IPS-20b (cell line): ENCODE results near the gene SH3D19.
"Not testable (repeated sequence)": the region's sequence is repeated elsewhere in the genome, so short reads cannot be mapped to it uniquely, and the experiment has no call there.

Experiments
- H3K27ac ChIP-seq: one replicate; pipeline ENCODE4 v1.5.1; 2013; ENCODE audit warnings: low read length
- H3K27me3 ChIP-seq: 2 replicates; pipeline ENCODE4 v1.6.1; 2013; ENCODE audit warnings: mild to moderate bottlenecking, low read length, inconsistent platforms; ENCODE audit not compliant: insufficient read depth
- H3K36me3 ChIP-seq: 2 replicates; pipeline ENCODE4 v1.6.1; 2013; ENCODE audit warnings: low read depth, mild to moderate bottlenecking, inconsistent platforms, low read length, moderate library complexity; ENCODE audit not compliant: insufficient read depth
- H3K4me1 ChIP-seq: 2 replicates; pipeline ENCODE4 v1.6.1; 2013; ENCODE audit warnings: mild to moderate bottlenecking, control low read depth, inconsistent platforms, low read length, moderate library complexity; ENCODE audit not compliant: insufficient read depth
- H3K4me3 ChIP-seq: 2 replicates; pipeline ENCODE4 v1.5.1; 2013; ENCODE audit warnings: mild to moderate bottlenecking, low read length, inconsistent platforms
- H3K9ac ChIP-seq: 2 replicates; pipeline ENCODE4 v1.6.1; 2013; ENCODE audit warnings: low read depth, mild to moderate bottlenecking, inconsistent platforms, low read length, moderate library complexity
- H3K9me3 ChIP-seq: 2 replicates; pipeline ENCODE4 v1.6.1; 2013; ENCODE audit warnings: mild to moderate bottlenecking, low read depth, low read length, inconsistent platforms; ENCODE audit not compliant: insufficient read depth

Gene SH3D19

DNA sequence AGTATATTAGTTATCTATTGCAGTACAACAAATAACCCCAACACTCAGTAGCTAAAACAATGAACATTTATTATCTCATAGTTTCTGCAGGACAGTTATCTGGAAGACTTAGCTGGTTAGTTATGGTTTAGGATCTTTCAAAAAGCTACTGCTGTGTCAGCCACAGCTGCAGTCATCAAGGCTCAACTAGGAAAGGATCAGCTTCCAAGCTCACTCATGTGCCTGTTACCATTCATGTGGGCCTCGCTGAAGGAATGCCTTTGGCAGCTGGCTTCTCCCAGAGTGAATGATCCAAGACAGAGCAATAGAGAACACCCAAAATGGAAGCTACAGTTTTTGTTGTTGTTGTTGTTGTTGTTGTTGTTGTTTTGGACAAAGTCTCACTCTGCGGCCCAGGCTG, 62.0 kb downstream of the SH3D19 start:
- H3K4me3 ChIP-seq, result no peak overlapping the region
- H3K27me3 ChIP-seq, result no peaks in the 10 kb centered on the region
- H3K36me3 ChIP-seq, result no peaks in the 10 kb centered on the region
- no peak overlapping the region for H3K27ac ChIP-seq
- H3K9me3 ChIP-seq, result no peaks in the 10 kb centered on the region
- no peaks in the 10 kb centered on the region for H3K4me1 ChIP-seq
- no peak overlapping the region for H3K9ac ChIP-seq

DNA sequence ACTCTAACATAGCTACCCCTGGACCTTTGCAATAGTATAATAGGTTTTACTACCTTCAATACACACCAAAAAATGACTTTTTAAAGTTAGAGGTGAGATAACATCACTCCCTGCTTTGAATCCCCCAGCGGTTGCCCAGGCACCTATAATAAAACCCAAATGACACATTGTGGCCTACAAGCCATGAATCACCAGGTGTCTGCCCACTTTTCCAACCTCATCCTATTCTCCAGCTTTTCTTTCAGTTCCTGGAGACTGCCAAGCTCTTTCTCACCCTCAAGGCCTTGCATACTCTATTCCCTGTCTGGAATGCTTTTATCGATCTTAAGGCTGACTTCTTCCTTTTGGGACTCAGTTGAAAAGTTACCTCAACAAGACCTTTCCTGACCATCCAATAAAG, 64.9 kb downstream of the SH3D19 start:
- H3K9me3 ChIP-seq, result peaks cover 5% of the 10 kb centered on the region; the same call in 1 of the 2 replicates
- no peak overlapping the region for H3K9ac ChIP-seq
- H3K4me3 ChIP-seq, result no peak overlapping the region
- no peaks in the 10 kb centered on the region for H3K27me3 ChIP-seq
- no peaks in the 10 kb centered on the region for H3K36me3 ChIP-seq
- no peak overlapping the region for H3K27ac ChIP-seq
- H3K4me1 ChIP-seq, result no peaks in the 10 kb centered on the region

DNA sequence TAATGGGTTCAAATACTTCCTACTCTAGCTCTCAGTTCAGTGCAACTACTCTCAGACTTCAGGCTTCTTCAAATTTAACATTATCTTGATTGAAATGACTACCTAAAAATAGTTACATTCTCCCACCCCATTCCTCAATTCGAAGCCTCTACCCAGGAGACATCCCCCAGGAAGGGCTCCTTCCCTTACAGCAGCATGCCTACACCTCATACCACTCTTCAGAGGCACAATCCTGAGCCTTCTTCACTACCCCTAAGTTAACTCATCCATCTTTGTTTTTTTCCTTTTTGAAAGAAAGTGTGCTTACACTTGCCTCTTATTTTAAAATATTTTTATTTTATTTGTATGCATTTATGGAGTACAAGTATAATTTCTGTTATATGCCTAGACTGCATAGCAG, 65.7 kb downstream of the SH3D19 start:
- Histone ChIP-seq H3K27ac (no peak overlapping the region), H3K4me1 (no peaks in the 10 kb centered on the region), H3K36me3 (no peaks in the 10 kb centered on the region), H3K9ac (no peak overlapping the region), H3K4me3 (no peak overlapping the region), H3K9me3 (peaks cover 5% of the 10 kb centered on the region; the same call in 1 of the 2 replicates), H3K27me3 (no peaks in the 10 kb centered on the region)

DNA sequence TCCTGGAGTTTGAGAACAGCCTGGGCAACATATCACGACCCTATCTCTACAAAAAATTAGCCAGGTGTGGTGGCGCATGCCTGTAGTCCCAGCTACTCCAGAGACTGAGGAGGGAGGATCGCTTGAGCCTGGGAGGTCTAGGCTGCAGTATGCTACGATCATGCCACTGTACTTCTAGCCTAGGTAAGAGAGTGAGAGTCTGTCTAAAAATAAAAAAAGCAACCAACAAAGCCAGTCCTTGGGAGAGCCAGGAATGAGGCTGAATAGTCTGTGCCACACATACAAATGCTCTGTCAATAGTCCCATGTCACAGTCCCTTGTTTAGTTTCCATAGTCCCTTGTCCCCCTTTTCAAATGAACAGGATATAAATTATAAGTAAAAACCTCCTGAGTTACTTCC, 67.7 kb downstream of the SH3D19 start:
- Histone ChIP-seq H3K36me3 (no peaks in the 10 kb centered on the region), H3K4me3 (no peak overlapping the region), H3K4me1 (peaks cover under 1% of the 10 kb centered on the region; the same call in 1 of the 2 replicates), H3K9me3 (peaks cover 5% of the 10 kb centered on the region; the same call in 1 of the 2 replicates), H3K27me3 (no peaks in the 10 kb centered on the region), H3K27ac (no peak overlapping the region), H3K9ac (no peak overlapping the region)

DNA sequence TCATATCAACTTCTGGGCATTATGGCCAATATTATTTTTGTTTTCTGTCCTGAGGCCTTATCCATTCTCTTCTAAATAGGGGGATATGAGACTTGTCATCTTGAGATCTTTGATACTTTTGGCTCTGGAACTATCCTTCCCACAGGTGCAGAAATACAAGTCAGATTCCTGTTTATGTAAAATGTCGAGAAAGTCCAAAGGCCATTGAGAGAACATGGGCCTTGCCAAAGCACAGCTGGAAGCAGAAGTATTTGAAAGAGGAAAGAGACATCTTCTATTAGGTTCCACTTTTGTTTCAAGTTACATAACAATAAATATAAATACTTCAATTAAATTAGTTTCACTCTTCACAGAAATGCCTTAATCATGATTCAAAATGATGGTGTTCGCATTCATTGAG, 69.3 kb downstream of the SH3D19 start:
- H3K4me3 ChIP-seq, result no peak overlapping the region
- no peak overlapping the region for H3K9ac ChIP-seq
- H3K27ac ChIP-seq, result no peak overlapping the region
- H3K27me3 ChIP-seq, result no peaks in the 10 kb centered on the region
- H3K4me1 ChIP-seq, result peaks cover 13% of the 10 kb centered on the region; the same call in 1 of the 2 replicates
- H3K36me3 ChIP-seq, result no peaks in the 10 kb centered on the region
- H3K9me3 ChIP-seq, result peaks cover 5% of the 10 kb centered on the region; the same call in 1 of the 2 replicates

DNA sequence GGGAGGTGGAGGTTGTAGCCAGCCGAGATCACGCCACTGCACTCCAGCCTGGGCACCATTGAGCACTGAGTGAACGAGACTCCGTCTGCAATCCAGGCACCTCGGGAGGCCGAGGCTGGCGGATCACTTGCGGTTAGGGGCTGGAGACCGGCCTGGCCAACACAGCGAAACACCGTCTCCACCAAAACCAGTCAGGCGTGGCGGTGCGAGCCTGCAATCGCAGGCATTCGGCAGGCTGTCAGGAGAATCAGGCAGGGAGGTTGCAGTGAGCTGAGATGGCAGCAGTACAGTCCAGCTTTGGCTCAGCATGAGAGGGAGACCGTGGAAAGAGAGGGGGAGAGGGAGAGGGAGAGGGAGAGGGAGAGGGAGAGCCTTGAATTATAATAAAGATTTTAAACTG, 69.7 kb downstream of the SH3D19 start:
- not testable (repeated sequence) for H3K4me3 ChIP-seq, H3K9me3 ChIP-seq, H3K36me3 ChIP-seq, H3K9ac ChIP-seq, H3K27me3 ChIP-seq, H3K27ac ChIP-seq
- peaks cover 16% of the 10 kb centered on the region; the same call in 1 of the 2 replicates for H3K4me1 ChIP-seq

DNA sequence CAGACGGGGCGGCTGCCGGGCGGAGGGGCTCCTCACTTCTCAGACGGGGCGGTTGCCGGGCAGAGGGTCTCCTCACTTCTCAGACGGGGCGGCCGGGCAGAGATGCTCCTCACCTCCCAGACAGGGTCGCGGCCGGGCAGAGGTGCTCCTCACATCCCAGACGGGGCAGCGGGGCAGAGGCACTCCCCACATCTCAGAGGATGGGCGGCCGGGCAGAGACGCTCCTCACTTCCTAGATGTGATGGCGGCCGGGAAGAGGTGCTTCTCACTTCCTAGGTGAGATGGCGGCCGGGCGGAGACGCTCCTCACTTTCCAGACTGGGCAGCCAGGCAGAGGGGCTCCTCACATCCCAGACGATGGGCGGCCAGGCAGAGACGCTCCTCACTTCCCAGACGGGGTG, 70.2 kb downstream of the SH3D19 start:
- not testable (repeated sequence) for H3K4me3 ChIP-seq, H3K9me3 ChIP-seq, H3K9ac ChIP-seq, H3K27me3 ChIP-seq, H3K36me3 ChIP-seq, H3K27ac ChIP-seq
- H3K4me1 ChIP-seq, result peaks cover 20% of the 10 kb centered on the region; the same call in 1 of the 2 replicates

DNA sequence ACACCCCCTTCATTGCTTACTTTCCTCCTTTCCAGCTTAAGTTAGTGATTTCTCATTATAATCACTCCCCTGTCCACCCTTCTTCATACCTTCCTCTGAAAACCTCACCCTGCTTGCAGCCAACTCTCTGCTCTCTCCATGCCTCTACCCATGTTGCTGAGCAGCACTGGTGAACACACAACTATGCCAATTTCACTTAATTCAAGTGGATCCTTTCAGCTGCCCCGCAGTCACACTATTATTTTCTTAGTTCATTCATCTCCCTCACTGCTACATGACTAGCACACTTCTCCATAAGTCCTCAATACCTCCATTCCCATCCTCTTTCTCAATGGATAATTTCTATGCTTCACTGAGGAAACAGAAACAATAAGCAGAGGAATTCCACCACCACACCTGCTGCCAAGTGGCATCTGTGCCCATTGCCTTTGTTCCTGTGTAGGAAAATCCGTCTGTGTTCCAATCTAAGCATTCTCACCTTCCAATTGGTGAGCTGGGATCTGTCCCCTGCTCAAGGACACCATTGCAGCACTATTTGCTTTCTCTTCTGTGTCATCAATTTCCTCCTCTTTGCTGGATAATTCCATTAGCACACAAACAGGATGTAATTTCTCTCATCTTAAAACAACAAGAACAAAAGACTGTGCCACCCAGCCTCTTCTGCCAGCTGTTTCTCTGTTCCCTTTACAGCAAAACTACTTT, 73.7 kb downstream of the SH3D19 start:
- Histone ChIP-seq H3K4me1 (peaks cover 27% of the 10 kb centered on the region; the same call in 1 of the 2 replicates), H3K27ac (no peak overlapping the region), H3K9ac (no peak overlapping the region), H3K9me3 (peaks cover 5% of the 10 kb centered on the region; the same call in 1 of the 2 replicates), H3K36me3 (no peaks in the 10 kb centered on the region), H3K27me3 (no peaks in the 10 kb centered on the region), H3K4me3 (no peak overlapping the region)

DNA sequence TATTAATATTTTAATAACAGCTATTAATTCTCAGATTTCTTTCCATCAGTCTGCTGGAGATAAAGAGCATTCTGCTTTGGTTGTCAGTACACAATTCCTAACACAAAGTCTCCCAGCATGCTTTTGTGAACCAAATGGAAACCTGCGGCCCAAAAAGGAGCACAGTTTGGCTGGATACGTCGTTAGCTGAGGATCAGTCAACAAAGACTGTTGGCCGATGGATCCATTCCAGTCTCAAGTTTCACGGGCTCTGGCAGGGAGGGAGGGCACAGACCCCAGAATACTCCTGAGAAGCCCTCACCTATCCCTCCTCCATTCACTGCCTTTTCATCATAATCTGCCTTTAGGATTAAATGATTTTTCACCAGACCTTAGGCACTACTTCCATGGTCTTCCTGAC, 74.7 kb downstream of the SH3D19 start:
- peak overlapping the region; percentile 39; the same call in 1 of the 2 replicates for H3K4me3 ChIP-seq
- no peak overlapping the region for H3K27ac ChIP-seq
- H3K4me1 ChIP-seq, result peaks cover 27% of the 10 kb centered on the region; the same call in 1 of the 2 replicates
- no peaks in the 10 kb centered on the region for H3K9me3 ChIP-seq
- no peaks in the 10 kb centered on the region for H3K36me3 ChIP-seq
- no peak overlapping the region for H3K9ac ChIP-seq
- H3K27me3 ChIP-seq, result no peaks in the 10 kb centered on the region

DNA sequence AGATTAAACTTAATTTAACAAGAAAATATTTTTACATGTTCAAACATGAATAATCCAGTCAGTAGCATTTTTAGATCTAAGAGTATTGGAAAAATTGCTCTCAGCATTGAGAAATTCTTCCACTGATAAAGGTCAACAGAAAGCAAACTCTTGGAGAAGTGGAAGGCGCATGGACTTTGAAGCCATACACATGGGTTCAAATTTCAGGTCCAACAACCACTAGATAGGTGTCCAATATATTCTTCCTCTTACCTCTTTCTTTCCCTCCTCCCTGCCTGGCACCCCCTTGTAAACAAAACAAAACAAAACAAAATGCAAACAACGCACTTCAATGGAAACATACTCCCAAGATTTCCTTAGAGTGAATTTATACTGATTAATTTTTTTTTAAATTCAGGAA, 76.9 kb downstream of the SH3D19 start:
- Histone ChIP-seq H3K27ac (no peak overlapping the region), H3K9ac (no peak overlapping the region), H3K27me3 (no peaks in the 10 kb centered on the region), H3K4me3 (no peak overlapping the region), H3K9me3 (no peaks in the 10 kb centered on the region), H3K4me1 (peaks cover 30% of the 10 kb centered on the region), H3K36me3 (no peaks in the 10 kb centered on the region)

DNA sequence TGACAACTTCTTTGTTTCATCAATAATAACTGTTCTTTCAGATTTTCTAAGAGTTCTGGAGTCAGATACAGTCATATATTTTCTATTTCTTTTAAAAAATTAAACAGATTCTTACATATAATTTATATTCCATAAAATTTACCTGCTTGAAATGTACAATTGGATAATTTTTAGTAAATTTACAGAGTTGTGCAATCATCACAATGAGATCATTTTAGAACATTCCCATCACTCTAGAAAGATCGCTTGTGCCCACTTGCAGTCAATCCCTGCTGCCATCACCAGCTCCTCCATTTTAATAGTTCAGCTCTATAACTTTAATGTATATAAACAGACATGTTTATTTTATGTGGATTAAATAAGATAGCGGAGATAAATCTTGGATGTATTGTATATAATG, 78.0 kb downstream of the SH3D19 start:
- Histone ChIP-seq H3K4me3 (no peak overlapping the region), H3K4me1 (peaks cover 37% of the 10 kb centered on the region), H3K36me3 (no peaks in the 10 kb centered on the region)

DNA sequence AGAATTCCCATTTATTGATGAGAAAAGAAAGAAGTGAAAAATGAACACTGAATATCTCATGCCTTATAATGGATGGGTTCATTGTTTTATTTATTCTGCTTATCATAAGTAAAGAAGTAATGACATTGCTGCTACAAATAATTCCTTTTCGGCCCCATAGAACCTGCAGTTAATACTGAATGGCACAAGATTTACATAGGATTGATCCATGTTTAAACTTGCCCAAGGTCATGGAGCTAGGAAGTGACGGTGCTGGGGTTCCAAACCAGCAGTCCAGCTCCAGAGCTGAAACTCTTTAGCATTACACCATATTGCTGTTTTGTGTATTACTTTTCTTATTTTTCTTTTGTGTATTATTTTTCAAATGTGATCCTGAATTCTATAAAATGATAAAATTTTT, 78.7 kb downstream of the SH3D19 start:
- Histone ChIP-seq H3K4me3 (no peak overlapping the region), H3K4me1 (peaks cover 34% of the 10 kb centered on the region), H3K27ac (no peak overlapping the region), H3K9me3 (no peaks in the 10 kb centered on the region), H3K36me3 (no peaks in the 10 kb centered on the region), H3K9ac (no peak overlapping the region), H3K27me3 (no peaks in the 10 kb centered on the region)

More for the DNA sequence above, 78.0 kb downstream of the SH3D19 start:
- H3K9me3 ChIP-seq, result no peaks in the 10 kb centered on the region
- H3K27ac ChIP-seq, result no peak overlapping the region
- H3K9ac ChIP-seq, result no peak overlapping the region
- H3K27me3 ChIP-seq, result no peaks in the 10 kb centered on the region
